Glutamatergic neuron (in vitro differentiated cells): ENCODE measurements around the gene MCF2. TPM values are rescaled to one million over a fixed set of nuclear protein-coding genes. Genes with fewer than 3 reads are reported as not detected.

Experiments used
- DNase-seq: peaks from one replicate; pipeline ENCODE4 v3.0.0; 2022
- H3K27ac Mint-ChIP-seq: one replicate; pipeline ENCODE4 v1.8.0; 2020; ENCODE audit warnings: mild to moderate bottlenecking, mixed read lengths, inconsistent platforms; ENCODE audit not compliant: unreplicated experiment
- H3K27me3 Mint-ChIP-seq: one replicate; pipeline ENCODE4 v1.8.0; 2020; ENCODE audit warnings: mild to moderate bottlenecking, moderate library complexity, mixed read lengths, inconsistent platforms; ENCODE audit not compliant: unreplicated experiment
- H3K36me3 Mint-ChIP-seq: one replicate; pipeline ENCODE4 v1.8.0; 2020; ENCODE audit warnings: mild to moderate bottlenecking, mixed read lengths, inconsistent platforms; ENCODE audit not compliant: unreplicated experiment
- H3K4me1 Mint-ChIP-seq: one replicate; pipeline ENCODE4 v1.8.0; 2020; ENCODE audit warnings: mild to moderate bottlenecking, low read depth, mixed read lengths, inconsistent platforms; ENCODE audit not compliant: unreplicated experiment
- H3K4me3 Mint-ChIP-seq: one replicate; pipeline ENCODE4 v1.8.0; 2020; ENCODE audit warnings: mild to moderate bottlenecking, mixed read lengths, inconsistent platforms; ENCODE audit not compliant: unreplicated experiment
- H3K9me3 Mint-ChIP-seq: one replicate; pipeline ENCODE4 v1.8.0; 2020; ENCODE audit warnings: mild to moderate bottlenecking, moderate library complexity, mixed read lengths, inconsistent platforms; ENCODE audit not compliant: unreplicated experiment
- CTCF ChIP-seq: fragments of 200-600 bp; sonication (generic); IDR thresholded peaks from one replicate; pipeline ENCODE4 v1.5.0; 2021; ENCODE audit not compliant: partially characterized antibody, unreplicated experiment
- total RNA-seq: library from RNA; stranded (reverse); fragmentation: NEBNext Ultra II Directional; extraction: Animal tissue kit (Norgen Biotek cat#: 25700); gene quantifications from one replicate; pipeline ENCODE4 v1.2.1, GENCODE V29; 2021; ENCODE audit not compliant: unreplicated experiment

Gene MCF2
- total RNA-seq, 1 donor from 2014 or later: 1.2 TPM

- no peak for DNase-seq
- H3K4me1 Mint-ChIP-seq: no peaks in the 10 kb centered on the region
- H3K36me3 Mint-ChIP-seq: no peaks in the 10 kb centered on the region
- no peak overlapping the region for H3K4me3 Mint-ChIP-seq
- H3K9me3 Mint-ChIP-seq: no peaks in the 10 kb centered on the region
- H3K27ac Mint-ChIP-seq: no peak overlapping the region
- TF ChIP-seq CTCF: no peak
- H3K27me3 Mint-ChIP-seq: no peaks in the 10 kb centered on the region
Observed at GRCh38 chrX:139585613-139586012, 122.4 kb downstream of the MCF2 start.

GRCh38 chrX:139581068-139581467, 126.9 kb downstream of the MCF2 start:
- no peak for DNase-seq
- H3K9me3 Mint-ChIP-seq: no peaks in the 10 kb centered on the region
- no peak overlapping the region for H3K27ac Mint-ChIP-seq
- no peaks in the 10 kb centered on the region for H3K36me3 Mint-ChIP-seq
- H3K4me3 Mint-ChIP-seq: no peak overlapping the region
- no peaks in the 10 kb centered on the region for H3K27me3 Mint-ChIP-seq
- H3K4me1 Mint-ChIP-seq: no peaks in the 10 kb centered on the region
- TF ChIP-seq CTCF: no peak

GRCh38 chrX:139566981-139567380, 141.0 kb downstream of the MCF2 start:
- Mint-ChIP-seq H3K36me3 (no peaks in the 10 kb centered on the region), H3K9me3 (no peaks in the 10 kb centered on the region), H3K4me3 (no peak overlapping the region), H3K27ac (no peak overlapping the region), H3K27me3 (no peaks in the 10 kb centered on the region), H3K4me1 (no peaks in the 10 kb centered on the region)
- no peak for DNase-seq
- no peak for TF ChIP-seq CTCF

- Mint-ChIP-seq H3K27ac (no peak overlapping the region), H3K27me3 (no peaks in the 10 kb centered on the region), H3K9me3 (no peaks in the 10 kb centered on the region), H3K4me1 (no peaks in the 10 kb centered on the region), H3K36me3 (no peaks in the 10 kb centered on the region), H3K4me3 (no peak overlapping the region)
- no peak for DNase-seq
- TF ChIP-seq CTCF: no peak
Observed at GRCh38 chrX:139563251-139563650, 144.7 kb downstream of the MCF2 start.

- H3K9me3 Mint-ChIP-seq: no peaks in the 10 kb centered on the region
- no peaks in the 10 kb centered on the region for H3K4me1 Mint-ChIP-seq
- no peak for TF ChIP-seq CTCF
- no peak overlapping the region for H3K4me3 Mint-ChIP-seq
- no peak overlapping the region for H3K27ac Mint-ChIP-seq
- no peaks in the 10 kb centered on the region for H3K27me3 Mint-ChIP-seq
- H3K36me3 Mint-ChIP-seq: no peaks in the 10 kb centered on the region
- DNase-seq: no peak
Observed at GRCh38 chrX:139560221-139560620, 147.7 kb downstream of the MCF2 start.
